Forelimb muscle (tissue), 1 donor: ENCODE results near the gene SYT6. TPM values are rescaled to one million over a fixed set of nuclear protein-coding genes. Genes with fewer than 3 reads are reported as not detected.

ENCODE experiments used
- DNase-seq: peaks from one replicate; pipeline ENCODE4 v3.0.0-alpha.2; 2013; ENCODE audit warnings: low read depth
- polyA plus RNA-seq: library from polyadenylated mRNA; unstranded; fragments of 120-200 nt; gene quantifications from one replicate; pipeline ENCODE4 v1.2.1, GENCODE V29; 2013; ENCODE audit not compliant: insufficient read length

The SYT6 gene
- polyA plus RNA-seq, 1 donor: 1.7 TPM

DNA sequence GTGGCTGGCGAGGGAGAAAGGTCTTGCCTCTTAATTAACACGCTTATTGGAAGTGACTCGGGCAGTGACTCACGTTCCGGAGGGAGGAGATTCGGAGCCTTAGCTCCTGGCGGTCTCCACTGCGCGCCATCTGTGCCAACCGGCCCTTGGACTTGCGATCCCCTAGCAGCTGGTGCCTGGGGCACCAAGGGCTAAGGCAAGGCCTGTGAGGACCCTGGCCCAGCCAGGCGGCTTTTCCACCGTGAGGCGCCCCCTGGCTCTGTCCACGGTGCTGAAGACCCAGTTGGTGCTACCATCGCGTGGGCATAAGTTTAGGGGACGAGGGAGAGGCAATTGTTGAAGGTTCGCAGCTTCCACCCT, 1.3 kb upstream of the SYT6 start:
- no peak for DNase-seq

DNA sequence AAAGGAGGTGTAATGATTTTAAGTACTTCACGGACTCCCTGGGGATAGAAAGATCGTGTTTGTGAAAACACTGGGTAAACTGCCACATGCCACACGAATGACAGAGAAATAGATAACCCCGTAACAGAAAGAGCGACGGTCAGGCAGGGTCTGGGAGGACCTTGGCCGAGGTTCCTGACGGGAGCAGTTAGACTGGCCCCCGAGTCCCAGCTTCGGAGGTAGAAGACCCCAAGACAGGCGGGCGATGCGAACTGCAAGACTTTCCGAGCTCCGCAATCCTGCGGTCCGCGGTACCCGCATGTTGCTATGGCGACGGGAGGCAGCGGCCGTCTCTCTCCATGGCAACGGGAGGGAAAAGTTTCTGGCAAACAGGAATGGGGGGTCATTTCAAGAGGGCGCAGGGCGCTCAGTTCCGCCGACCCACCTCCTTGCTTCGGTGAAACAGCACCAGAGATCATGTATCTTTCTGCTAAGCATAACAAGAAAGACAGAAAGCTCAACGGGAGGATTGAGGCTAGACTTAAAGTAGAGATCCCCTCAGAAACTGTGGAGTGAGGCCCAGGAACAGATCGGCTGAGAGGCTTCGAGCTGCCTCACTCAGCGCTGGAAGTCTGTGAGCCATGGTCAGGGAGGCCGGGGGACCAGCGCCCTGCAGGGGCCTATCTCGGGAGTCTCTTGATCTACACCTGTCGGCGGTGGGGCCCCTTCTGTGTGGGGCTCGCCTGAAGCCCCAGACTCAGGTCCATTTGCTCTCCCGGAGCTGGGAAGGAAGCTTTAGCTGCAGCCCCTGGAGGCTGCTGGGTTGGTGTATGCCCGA, 685 bp upstream of the SYT6 start:
- no peak for DNase-seq

DNA sequence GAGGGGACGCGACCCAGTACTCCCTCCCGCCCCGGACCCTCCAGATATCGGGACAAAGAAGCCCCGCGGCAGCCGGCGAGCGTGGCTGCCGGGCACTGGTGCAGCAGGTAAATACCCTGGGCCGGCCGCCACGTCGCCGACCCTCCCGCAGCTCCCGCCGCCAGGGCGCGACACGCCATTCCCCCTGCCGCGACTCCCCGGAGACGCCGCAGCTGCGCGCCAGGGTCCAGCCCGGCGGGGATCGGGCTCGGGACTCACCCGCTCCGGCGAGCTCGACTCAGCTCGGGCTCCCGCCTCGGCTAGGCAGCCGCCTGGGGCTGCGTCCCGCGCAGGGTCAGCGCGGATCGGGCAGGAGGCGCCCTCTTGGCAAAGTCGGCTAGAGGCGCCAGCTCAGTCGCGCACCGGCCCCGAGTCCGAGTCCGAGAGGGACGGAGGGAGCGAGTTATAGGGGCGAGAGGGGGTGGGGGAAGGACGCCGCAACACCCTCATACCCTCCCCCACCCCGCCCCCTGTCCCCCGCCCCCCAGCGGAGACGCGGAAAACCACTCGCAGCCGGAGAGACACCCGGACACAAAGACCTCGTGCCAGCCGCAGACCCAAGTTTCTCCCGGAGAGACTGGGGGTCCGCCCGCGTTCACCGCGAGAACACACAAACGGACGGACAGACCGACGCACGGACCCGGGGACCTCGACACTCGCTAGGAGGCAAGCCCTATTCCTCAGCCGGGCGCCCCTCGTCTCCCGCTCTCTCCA, 985 bp downstream of the SYT6 start:
- no peak for DNase-seq

DNA sequence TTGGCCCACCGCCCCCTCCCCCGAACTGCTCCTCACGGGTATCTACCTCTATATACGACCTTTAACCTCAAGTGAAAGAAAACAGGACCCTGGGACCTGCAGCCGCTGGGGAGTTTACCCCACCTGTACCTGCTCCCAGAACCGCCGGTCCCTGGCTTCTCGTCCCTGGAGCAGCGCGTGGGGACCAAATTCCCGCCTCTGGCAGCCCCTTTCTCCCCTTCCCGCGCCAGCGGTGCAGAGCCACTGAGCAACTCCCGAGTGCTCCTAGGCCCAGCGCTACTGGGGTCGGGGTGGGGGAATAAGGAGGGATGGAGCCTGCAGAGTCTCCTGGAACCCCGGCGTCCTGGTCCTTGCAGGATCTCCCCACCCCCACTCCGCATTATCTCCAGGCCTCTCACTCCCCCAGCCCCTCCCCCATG, 1.6 kb downstream of the SYT6 start:
- no peak for DNase-seq

DNA sequence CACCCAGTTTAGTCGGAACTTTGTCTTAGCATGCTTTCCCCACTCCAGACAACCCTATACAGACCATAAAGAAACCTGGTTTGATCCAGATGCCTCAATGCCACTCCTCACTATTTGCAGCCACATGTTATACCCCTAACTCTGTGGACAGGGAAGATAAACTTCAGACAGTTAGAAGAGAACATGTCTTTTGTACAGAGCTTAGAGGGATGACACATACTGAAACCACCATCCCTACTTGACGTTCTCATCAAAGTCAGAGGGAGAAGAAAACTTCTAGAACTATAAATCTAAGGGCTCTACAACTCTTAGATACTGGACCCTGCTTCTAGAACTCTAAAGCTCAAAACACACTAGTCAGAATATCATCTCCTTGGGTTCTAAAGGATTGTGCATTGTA, 3.7 kb downstream of the SYT6 start:
- DNase-seq: no peak

DNA sequence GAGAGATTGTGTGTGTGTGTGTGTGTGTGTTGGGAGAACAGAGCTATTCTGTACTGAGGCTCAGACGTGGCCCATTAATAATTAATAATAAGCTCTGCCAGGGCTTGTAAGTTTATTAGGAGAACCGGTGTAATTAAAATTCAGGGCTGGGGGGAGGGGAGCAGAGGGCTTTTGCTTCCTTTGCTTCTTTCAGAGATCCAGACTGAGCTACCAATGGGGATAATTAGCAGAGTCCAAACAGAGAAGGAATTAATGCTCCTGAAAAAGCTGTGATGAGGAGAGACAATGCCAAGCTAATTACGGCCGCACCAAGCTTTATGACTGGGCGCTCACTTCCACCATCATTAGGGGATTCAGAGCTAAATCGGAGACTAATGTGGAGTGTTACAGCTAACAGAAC, 4.5 kb downstream of the SYT6 start:
- DNase-seq: no peak

DNA sequence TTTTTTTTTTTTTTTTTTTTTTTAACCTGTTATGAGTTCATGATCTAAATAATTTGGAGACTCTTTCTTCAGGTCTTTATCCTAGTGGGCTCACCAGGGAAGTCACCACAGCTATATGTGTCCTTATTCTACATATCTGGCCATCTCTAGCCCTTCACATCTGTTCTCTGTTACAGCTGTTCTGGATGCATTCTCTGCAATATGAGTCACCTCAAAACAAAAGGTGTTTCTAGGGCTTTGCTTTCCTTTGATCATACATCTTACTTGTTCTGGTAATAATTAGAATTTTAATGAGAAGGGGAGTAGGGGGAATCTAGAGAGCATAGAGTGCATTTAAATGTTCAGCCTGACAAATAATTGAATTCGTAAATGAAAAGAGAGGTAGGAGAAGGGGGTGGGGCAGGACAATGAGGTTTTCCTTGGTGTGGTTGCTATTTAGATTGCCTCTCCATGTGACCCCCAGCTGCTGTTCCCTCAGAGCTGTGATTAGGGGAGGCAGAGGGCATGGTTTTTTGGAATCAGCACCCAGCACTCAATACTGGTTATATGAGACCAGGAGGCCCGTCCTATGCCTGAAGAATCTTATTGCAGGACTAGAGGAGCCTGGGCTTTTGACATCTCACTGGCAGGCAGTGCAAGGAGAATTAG, 8.0 kb downstream of the SYT6 start:
- no peak for DNase-seq

DNA sequence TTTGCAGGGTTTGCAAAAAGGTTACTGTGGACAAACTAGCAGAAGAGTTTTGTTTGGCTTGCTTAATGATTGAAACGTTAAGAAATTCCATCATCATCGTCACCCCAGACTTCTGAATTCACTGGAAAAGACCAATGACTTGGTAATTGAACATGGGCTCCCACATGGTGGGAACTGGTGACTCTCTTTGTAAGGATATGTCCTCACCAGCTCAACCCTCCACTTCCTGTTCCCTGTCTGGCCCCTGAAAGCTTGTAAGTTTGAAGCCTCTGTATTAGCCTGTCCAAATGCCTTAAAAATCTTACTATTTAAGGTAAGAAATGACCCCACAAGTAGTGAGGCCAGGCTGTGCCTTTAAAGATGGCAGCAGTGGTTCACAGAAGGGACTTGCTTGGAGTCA, 9.7 kb downstream of the SYT6 start:
- no peak for DNase-seq

DNA sequence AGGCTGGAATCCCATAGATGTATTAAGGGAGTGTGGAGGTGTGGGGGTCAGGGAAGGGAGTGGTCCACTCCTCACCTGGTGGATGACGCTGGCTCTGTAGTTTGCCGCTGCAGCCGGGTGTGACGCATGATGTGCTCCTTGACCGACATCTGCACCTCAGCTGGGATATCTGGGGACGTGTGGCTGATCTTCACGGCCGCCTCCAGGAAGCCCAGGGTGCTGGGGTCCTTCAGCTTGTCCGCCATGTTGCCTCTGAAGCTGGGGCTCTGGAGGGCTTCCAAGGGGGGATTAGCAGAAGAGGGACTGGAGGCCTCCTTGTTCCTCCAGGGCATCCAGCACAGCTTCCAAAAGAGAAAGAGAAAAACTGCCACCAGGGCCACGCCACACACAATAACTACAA, 14.1 kb downstream of the SYT6 start:
- DNase-seq: no peak

DNA sequence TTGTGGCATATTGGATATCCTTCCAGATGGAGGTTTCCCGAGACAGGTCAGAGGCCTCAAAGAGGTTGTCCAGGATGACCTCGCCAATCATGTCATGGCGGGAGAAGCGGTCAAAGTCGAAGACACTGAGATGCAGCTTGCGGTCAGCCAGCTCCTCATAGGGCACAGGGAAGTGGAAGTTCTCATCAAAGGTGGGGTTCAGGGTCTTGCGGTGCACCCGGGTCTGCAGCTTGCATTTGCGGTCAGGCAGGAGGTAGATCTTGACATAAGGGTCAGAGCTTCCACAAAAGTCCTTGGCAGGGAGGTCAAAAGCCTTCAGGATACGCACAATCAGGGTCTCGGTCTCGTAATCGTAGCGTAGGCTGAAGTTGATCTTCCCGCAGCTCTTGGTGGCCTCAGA, 16.2 kb downstream of the SYT6 start:
- DNase-seq: no peak

DNA sequence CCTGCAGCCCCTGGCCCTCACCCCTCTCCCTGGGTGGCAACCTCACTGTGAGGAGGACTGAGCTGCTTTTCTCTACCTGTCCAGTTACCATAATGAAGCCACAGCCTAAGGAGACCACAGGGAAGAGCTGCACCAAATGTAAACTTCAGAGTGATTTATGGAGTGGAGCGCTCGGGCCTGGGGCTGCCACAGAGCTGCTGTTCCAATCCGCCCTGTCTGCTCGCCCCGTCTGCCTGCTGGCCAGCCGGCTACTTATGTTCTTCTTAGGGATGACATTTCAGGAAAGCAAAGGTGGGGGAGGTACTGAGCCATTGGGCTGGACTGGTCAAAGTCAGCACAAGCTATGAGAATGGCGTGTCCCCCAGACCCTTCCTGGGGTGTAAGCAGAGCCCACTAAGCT, 17.9 kb downstream of the SYT6 start:
- DNase-seq: no peak

DNA sequence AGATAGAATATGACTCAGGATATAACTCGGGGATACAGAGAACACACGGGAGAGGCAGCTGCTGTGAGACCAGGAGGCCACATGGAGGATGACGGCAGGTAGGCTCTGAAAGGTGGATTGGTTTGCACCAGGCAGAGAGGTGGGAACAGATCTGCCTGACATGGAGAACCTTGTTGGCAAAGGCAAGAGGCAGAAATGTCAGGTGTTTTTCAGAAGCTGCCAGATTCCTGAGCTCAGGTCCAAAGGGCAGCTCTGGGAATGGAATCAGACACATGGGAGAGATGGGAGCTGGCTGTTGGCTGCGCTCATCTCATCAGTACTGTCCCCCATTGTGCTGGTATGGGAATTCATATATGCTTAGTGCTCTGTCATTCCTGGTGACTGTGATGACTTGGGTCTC, 19.2 kb downstream of the SYT6 start:
- no peak for DNase-seq

DNA sequence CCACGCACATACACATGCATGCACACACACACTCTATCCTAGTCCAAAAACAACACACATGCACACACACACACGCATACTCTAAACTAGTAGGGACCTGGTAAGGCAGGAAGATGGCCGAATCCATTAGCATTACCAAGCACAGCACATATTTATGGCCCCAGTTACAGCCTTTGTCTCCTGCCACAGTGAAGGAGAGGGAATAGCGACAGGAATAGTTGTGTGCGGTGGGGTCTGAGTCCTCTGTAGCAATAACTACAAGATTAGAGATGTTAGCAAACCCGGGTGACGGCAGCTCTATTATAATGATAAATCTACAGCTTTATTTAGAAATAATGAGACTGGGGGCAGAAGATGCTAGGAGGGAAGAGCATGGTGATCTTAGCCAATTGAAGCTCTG, 20.5 kb downstream of the SYT6 start:
- DNase-seq: no peak

DNA sequence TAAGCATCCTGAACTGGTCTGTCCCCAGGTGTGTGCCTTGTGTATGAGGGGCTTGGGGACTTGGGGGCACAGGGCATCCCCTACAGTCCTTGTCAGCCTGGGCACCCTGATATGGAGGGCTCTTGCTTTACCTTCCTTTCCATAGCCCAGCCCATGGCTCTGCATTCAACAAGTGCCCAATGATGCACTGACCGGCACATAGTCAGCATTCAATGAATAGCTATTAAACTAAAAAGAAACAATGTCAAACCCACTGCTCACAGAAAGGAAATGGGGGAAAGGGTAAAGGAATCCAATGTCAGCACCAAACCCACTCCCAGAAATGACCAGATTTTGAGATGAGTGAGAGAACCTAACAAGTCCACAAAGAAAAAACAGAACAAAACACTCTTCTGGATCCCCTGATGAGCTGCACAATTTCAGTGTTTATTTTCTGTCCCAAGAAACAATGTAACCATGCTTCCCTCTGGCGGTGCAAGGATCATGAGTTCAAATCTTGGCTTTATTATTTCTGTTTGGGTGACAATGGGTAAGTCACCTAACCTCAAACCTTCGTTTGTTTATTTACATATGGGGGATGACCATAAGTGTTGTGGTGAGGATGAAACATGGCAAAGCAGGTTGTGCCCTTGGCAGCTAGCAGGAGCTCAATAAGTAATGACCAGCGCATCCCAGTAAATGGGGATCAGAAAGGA, 22.0 kb downstream of the SYT6 start:
- DNase-seq: no peak

DNA sequence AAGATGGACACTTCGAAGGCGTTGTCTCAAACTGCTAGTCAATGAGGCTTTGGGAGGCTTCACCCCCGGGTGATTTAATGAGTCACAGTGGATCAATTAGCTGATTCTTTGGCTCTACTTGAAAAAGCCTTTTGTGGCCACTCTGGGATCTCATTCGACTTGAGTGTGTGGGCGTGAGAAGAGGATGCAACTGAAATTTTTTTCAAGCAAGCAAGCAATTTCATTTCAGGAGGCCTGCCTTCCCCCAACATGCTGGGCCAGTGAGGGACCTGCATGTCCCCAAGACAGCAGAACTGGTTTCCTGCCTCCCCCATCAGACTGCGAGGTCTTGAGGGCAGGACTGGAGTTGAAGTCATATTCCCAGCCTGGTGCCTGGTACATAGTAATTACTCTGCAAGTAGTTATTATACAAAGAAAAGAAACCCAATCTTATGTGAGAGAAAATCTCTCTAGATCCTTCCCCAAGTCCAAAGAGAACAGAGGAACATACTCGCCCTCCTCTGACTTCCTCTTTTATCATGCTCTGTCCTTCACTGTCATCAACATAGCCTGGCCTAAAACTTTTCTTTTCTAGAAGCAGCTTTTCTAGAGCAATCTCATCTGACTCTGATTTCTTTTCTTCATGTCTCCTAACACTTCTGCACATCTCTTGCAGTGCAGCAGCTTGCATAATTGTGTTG, 22.7 kb downstream of the SYT6 start:
- DNase-seq: no peak

DNA sequence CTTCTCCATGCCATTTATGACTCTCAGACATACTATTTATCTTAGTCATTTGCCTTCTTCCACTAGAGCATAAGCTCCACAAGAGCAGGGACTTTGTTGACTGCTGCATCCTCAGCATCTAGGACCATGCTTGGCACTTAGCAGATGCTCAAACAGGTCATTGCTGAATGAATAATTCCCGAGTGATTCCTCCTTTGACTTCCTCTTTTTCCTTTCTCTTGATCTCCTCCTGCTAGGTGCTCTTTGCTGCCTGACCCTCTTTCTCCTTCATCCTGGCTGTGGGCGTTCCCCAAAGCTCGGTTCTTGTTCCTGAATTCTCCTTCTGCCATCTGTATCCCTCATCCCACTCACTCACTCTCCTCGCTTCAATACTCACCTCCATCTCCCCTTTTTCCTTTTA, 23.5 kb downstream of the SYT6 start:
- DNase-seq: no peak

DNA sequence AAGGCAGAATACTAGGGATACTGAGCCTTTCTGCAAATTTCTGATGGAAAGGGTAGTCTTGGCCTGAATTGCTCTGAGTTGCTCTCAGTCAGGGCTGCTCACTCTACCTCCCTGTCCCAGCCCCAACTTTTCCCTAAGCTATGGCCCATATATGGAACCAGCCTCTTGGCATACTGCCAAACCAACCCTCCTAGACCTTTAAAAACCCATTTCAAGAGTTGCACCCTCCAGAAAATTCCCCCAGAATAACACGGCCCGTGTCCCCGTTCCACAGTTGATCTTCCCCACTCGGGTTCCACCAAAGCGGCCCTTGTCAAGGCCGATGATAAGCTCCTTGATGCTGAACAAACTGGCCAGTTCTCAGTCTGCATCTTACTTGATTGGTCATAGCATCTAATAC, 25.4 kb downstream of the SYT6 start:
- no peak for DNase-seq

DNA sequence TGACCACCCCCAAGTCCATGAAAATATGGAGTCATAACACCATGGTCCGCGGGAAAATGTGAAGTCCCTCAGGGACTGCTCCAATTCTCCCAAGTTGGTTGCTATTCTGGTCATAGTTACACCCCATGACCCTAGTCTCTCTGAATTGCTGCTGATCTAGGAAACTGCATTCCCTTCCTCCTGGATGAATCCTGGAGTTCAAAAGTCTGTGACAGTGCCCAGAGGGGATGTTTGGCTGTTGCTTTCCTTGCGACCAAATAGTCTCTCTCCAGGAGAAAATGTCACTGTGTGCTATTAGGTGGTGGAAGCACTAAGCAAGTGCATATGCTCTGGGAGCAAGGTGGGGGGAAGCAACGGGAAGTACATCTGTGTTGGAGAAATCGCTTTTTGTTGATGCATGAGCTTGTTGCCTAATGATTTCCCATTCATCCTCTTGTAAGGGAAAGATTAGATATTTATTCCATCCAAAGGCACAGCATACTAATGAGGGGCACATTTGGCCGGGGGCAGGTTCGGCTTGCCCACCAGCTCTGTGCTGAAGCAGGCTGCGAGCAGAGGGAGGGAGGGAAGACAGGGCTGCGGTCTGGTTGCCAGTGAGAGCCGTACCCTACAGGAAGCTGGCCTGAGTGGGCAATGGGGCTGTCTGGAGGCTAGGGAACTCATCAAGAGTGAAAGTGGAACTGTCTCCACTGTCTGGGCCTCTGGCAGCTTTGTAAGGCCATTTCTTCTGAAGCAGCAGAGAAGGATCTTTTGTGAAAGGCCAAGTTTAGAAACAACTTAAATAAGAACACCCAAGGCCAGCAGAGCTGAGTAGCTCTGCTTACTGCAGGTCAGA, 27.2 kb downstream of the SYT6 start:
- no peak for DNase-seq

DNA sequence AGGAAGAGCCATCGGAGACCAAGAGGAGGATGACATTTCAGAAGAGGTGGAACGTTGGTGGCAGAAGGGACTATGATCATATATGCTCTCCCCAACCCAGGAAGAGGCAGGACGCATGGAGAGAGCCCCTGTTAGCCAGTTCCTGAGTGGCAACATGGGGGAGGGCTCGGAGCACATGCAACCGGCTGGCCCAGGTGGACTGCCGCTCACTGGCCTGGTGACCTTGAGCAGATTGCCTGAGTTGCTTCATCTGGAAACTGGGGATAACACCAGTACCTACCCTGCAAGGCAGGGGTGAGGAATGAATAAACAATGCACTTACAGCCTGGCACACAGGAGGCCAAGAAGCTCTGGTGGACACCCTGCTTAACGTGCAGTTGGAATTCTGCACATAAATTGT, 29.0 kb downstream of the SYT6 start:
- DNase-seq: no peak

DNA sequence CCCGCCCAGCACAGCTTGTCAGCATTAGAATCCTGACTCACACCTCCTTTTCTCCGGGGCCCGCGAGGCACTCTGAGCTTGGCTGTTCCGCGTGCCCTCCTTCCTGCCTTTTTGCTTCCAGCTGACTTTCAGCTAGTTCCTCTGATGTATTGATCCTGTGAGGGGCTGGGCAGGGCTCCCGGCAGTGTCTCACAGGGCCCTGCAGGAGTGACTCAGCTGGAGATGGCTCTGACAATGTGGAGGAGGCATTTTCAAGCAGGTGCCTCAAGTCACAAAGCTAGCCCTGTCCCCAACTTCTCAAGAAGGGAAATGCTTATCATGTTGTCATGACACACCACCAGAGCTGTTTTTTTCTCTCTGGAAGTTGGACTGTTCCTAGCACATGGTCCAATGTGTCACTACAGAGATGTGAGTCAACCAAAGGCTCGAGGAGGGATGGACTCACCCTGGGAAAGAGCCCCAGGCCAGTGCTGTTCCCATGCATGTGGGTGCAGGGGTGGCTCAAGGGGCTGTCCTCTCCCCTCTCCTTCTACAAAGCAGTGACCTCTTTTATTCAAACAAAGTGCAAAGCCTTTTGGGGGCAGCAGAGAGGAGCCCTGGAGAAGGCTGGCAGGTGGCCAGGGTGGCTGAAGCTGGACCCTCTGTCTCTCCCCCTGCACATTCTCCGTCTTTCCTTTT, 30.6 kb downstream of the SYT6 start:
- no peak for DNase-seq
